Measurements from ENCODE around the gene HS6ST2.

Gene HS6ST2

DNA sequence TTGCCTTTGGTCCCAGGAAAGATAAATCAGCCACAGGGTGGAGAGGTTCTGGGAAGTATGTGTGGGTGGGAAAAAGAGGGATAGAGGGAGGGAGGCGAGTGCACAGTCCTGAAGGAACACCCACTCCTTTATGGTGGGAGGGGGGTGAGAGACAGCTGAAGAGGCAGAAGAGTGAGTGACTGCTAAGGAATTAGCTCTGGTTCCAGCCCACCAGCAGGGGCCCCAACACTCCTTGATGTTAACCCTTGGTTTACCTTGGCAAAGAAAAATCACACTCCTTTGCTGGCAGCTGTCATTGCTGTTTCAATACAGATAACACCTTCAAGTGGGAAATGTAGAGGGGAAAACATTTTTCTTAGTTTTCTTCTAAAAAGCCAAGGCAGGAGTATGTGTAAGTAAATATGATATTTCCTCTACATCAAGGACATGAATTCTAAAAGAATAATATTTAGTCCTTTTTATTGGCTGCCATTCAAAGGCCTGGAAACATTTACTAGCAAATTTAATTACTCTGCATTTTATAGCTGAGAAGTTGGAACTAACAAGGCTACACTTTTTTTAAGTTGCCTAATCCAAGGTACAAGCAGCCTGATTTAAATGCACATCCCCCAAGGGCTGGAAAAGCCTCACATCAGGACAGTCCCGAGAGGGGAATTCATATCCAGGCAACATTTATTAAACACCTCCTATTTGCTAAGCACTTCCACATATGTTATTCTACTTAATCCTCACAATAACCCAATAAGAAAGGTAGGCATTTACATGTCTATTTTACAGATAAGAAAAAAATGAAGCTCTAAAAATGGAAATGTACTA, 81.7 kb downstream of the HS6ST2 start (continued):
- no peak for TF ChIP-seq YY1 (tag by site-specific recombination; IDR thresholded peaks at IDR 0.05)
- peak; percentile 74 for TF ChIP-seq FEZF1 (tag by site-specific recombination; IDR thresholded peaks at IDR 0.05)
- TF ChIP-seq ZNF184 (tag by site-specific recombination; IDR thresholded peaks at IDR 0.05) = no peak
- TF ChIP-seq ZNF292 (tag by site-specific recombination; IDR thresholded peaks at IDR 0.05; ENCODE audit: borderline replicate concordance, low read depth) = no peak
- TF ChIP-seq ZNF280C (tag by site-specific recombination; IDR thresholded peaks at IDR 0.05) = no peak
- TF ChIP-seq ZNF843 (tag by site-specific recombination; IDR thresholded peaks at IDR 0.05) = no peak
- TF ChIP-seq ZBTB11 (tag by site-specific recombination; conservative IDR thresholded peaks at IDR 0.05; ENCODE audit: low read depth) = 0 out of 2 replicates have a peak, but pooled peaks have one; percentile 18
- no peak for TF ChIP-seq MEIS1 (CRISPR knock-in tag; IDR thresholded peaks at IDR 0.05; ENCODE audit: borderline replicate concordance)
- no peak for TF ChIP-seq ZNF24 (tag by site-specific recombination; IDR thresholded peaks at IDR 0.05)
- TF ChIP-seq ZNF624 (tag by site-specific recombination; IDR thresholded peaks at IDR 0.05) = no peak
- peak; percentile 47; the same call in 1 of the 2 replicates for TF ChIP-seq SP2 (tag by site-specific recombination; IDR thresholded peaks at IDR 0.05)
- TF ChIP-seq ZNF214 (tag by site-specific recombination; IDR thresholded peaks at IDR 0.05; ENCODE audit: borderline replicate concordance) = no peak
- no peak for TF ChIP-seq ZNF621 (tag by site-specific recombination; IDR thresholded peaks at IDR 0.05)
- TF ChIP-seq ZNF211 (tag by site-specific recombination; IDR thresholded peaks at IDR 0.05; ENCODE audit: low read depth) = no peak
- TF ChIP-seq ZNF341 (tag by site-specific recombination; IDR thresholded peaks at IDR 0.05; ENCODE audit: low read depth) = peak; percentile 73
- no peak for TF ChIP-seq ZNF561 (tag by site-specific recombination; IDR thresholded peaks at IDR 0.05; ENCODE audit: borderline replicate concordance)
- no peak for TF ChIP-seq ZNF121 (tag by site-specific recombination; IDR thresholded peaks at IDR 0.05)
- no peak for TF ChIP-seq MZF1 (tag by site-specific recombination; IDR thresholded peaks at IDR 0.05; ENCODE audit: borderline replicate concordance)
- TF ChIP-seq ZNF701 (tag by site-specific recombination; IDR thresholded peaks at IDR 0.05) = no peak
- TF ChIP-seq EGR2 (tag by site-specific recombination; IDR thresholded peaks at IDR 0.05; ENCODE audit: low read depth) = peak; percentile 96
- TF ChIP-seq ZSCAN30 (tag by site-specific recombination; IDR thresholded peaks at IDR 0.05) = no peak
- TF ChIP-seq ZNF580 (tag by site-specific recombination; IDR thresholded peaks at IDR 0.05) = no peak
- no peak for TF ChIP-seq ZFP41 (tag by site-specific recombination; IDR thresholded peaks at IDR 0.05; ENCODE audit: borderline replicate concordance)
- TF ChIP-seq ZNF747 (tag by site-specific recombination; IDR thresholded peaks at IDR 0.05) = no peak
- no peak for TF ChIP-seq ZIC2 (tag by site-specific recombination; IDR thresholded peaks at IDR 0.05)
- TF ChIP-seq HOXD13 (CRISPR knock-in tag; IDR thresholded peaks at IDR 0.05; ENCODE audit: borderline replicate concordance) = no peak
- no peak for TF ChIP-seq ZNF610 (tag by site-specific recombination; IDR thresholded peaks at IDR 0.05; ENCODE audit: borderline replicate concordance)
- TF ChIP-seq PRDM1 (tag by site-specific recombination; IDR thresholded peaks at IDR 0.05) = no peak
- no peak for TF ChIP-seq ZSCAN4 (tag by site-specific recombination; IDR thresholded peaks at IDR 0.05)
- TF ChIP-seq ZNF274 (IDR thresholded peaks at IDR 0.05; ENCODE audit: low read length) = no peak
- TF ChIP-seq ZNF274 (tag by site-specific recombination; IDR thresholded peaks at IDR 0.05; ENCODE audit: borderline replicate concordance) = no peak
- no peak for TF ChIP-seq ZNF302 (tag by site-specific recombination; IDR thresholded peaks at IDR 0.05; ENCODE audit: low read depth)
- peak; percentile 45; the same call in 1 of the 2 replicates for TF ChIP-seq KLF9 (tag by site-specific recombination; IDR thresholded peaks at IDR 0.05; ENCODE audit: low read depth)
- TF ChIP-seq ZNF366 (tag by site-specific recombination; conservative IDR thresholded peaks at IDR 0.05) = no peak
